Activated T-helper 1 cell treated with anti-CD3 and anti-CD28 coated beads, Interleukin-2, amount 50 U/mL, for 16 hours (primary cell): ENCODE results near the gene SLC6A6.

ENCODE experiments used
- DNase-seq, 2 donors: peaks; one replicate each; pipeline ENCODE4 v3.0.0-alpha.2; 2020; ENCODE audit warnings: low read depth in 1 of 2, low spot score in 1 of 2

The SLC6A6 gene

GRCh38 chr3:14464521-14464920, 62.1 kb downstream of the SLC6A6 start:
- DNase-seq = no peak

- DNase-seq = no peak
These were observed 63.0 kb downstream of the SLC6A6 start for GRCh38 chr3:14465425-14465824.

- DNase-seq = no peak
These were observed 63.9 kb downstream of the SLC6A6 start for GRCh38 chr3:14466179-14466903.

- DNase-seq = peak; percentile 16 to 17
These were observed 65.6 kb downstream of the SLC6A6 start for GRCh38 chr3:14467814-14468620.

GRCh38 chr3:14468621-14468981, 66.2 kb downstream of the SLC6A6 start:
- no peak for DNase-seq

- no peak for DNase-seq
These were observed 68.1 kb downstream of the SLC6A6 start for GRCh38 chr3:14470461-14470860.

GRCh38 chr3:14471016-14471415, 68.6 kb downstream of the SLC6A6 start:
- no peak for DNase-seq

- DNase-seq = no peak
These were observed 69.3 kb downstream of the SLC6A6 start for GRCh38 chr3:14471690-14472089.

GRCh38 chr3:14472471-14473351, 70.3 kb downstream of the SLC6A6 start:
- no peak for DNase-seq

GRCh38 chr3:14473411-14473891, 71.0 kb downstream of the SLC6A6 start:
- no peak for DNase-seq

GRCh38 chr3:14474363-14475081, 72.1 kb downstream of the SLC6A6 start:
- no peak for DNase-seq

- DNase-seq = no peak
These were observed 73.2 kb downstream of the SLC6A6 start for GRCh38 chr3:14475621-14476020.

- no peak for DNase-seq
These were observed 74.3 kb downstream of the SLC6A6 start for GRCh38 chr3:14476583-14477265.

GRCh38 chr3:14477311-14477935, 75.0 kb downstream of the SLC6A6 start:
- no peak for DNase-seq

GRCh38 chr3:14478956-14479550, 76.6 kb downstream of the SLC6A6 start:
- DNase-seq = no peak

GRCh38 chr3:14479591-14479990, 77.2 kb downstream of the SLC6A6 start:
- DNase-seq = no peak

- DNase-seq = no peak
These were observed 78.0 kb downstream of the SLC6A6 start for GRCh38 chr3:14480207-14481017.

- DNase-seq = no peak
These were observed 78.7 kb downstream of the SLC6A6 start for GRCh38 chr3:14481018-14481645.
